ENCODE data around the gene HMBS.

- TF ChIP-seq CTCF (IDR thresholded peaks at IDR 0.05) (no peak), REST (IDR thresholded peaks at IDR 0.05; ENCODE audit: insufficient read depth in 1 of 2, low read depth in 2 of 2, low read length in 1 of 2) (no peak)
Measured at GRCh38 chr11:119106564-119107537, 22.2 kb downstream of the HMBS start, which contains the start of gene C2CD2L.
